ENCODE results near the gene LRP1. TPM values are rescaled to one million over a fixed set of nuclear protein-coding genes. Genes with fewer than 3 reads are reported as not detected.

Gene LRP1
- total RNA-seq, 1 donor from 2014 or later: 24.7 TPM

- Mint-ChIP-seq H3K4me3 (ENCODE audit: unreplicated experiment) (peak overlapping the region; percentile 23), H3K27ac (ENCODE audit: unreplicated experiment) (no peak overlapping the region), H3K27me3 (ENCODE audit: unreplicated experiment) (peaks cover 31% of the 10 kb centered on the region), H3K4me1 (ENCODE audit: unreplicated experiment) (peaks cover 3% of the 10 kb centered on the region), H3K9me3 (ENCODE audit: unreplicated experiment) (no peaks in the 10 kb centered on the region), H3K36me3 (ENCODE audit: low read depth, unreplicated experiment) (peaks cover 27% of the 10 kb centered on the region)
- TF ChIP-seq CTCF (IDR thresholded peaks at IDR 0.05; ENCODE audit: unreplicated experiment): no peak
- DNase-seq (ENCODE audit: low spot score): no peak
These were observed 63.1 kb downstream of the LRP1 start for GRCh38 chr12:57191410-57191809.

GRCh38 chr12:57192920-57193319, 64.6 kb downstream of the LRP1 start:
- no peaks in the 10 kb centered on the region for H3K9me3 Mint-ChIP-seq (ENCODE audit: unreplicated experiment)
- no peak overlapping the region for H3K27ac Mint-ChIP-seq (ENCODE audit: unreplicated experiment)
- peaks cover 27% of the 10 kb centered on the region for H3K27me3 Mint-ChIP-seq (ENCODE audit: unreplicated experiment)
- no peak for DNase-seq (ENCODE audit: low spot score)
- H3K4me3 Mint-ChIP-seq (ENCODE audit: unreplicated experiment): no peak overlapping the region
- no peak for TF ChIP-seq CTCF (IDR thresholded peaks at IDR 0.05; ENCODE audit: unreplicated experiment)
- peaks cover 3% of the 10 kb centered on the region for H3K4me1 Mint-ChIP-seq (ENCODE audit: unreplicated experiment)
- peaks cover 29% of the 10 kb centered on the region for H3K36me3 Mint-ChIP-seq (ENCODE audit: low read depth, unreplicated experiment)

GRCh38 chr12:57193706-57194245, 65.5 kb downstream of the LRP1 start:
- no peak for DNase-seq (ENCODE audit: low spot score)
- Mint-ChIP-seq H3K4me3 (ENCODE audit: unreplicated experiment) (no peak overlapping the region), H3K27ac (ENCODE audit: unreplicated experiment) (no peak overlapping the region), H3K9me3 (ENCODE audit: unreplicated experiment) (no peaks in the 10 kb centered on the region), H3K4me1 (ENCODE audit: unreplicated experiment) (peaks cover 3% of the 10 kb centered on the region), H3K27me3 (ENCODE audit: unreplicated experiment) (peaks cover 25% of the 10 kb centered on the region), H3K36me3 (ENCODE audit: low read depth, unreplicated experiment) (peaks cover 34% of the 10 kb centered on the region)
- TF ChIP-seq CTCF (IDR thresholded peaks at IDR 0.05; ENCODE audit: unreplicated experiment): no peak

- H3K4me1 Mint-ChIP-seq (ENCODE audit: unreplicated experiment): peaks cover 3% of the 10 kb centered on the region
- peaks cover 34% of the 10 kb centered on the region for H3K36me3 Mint-ChIP-seq (ENCODE audit: low read depth, unreplicated experiment)
- no peak overlapping the region for H3K27ac Mint-ChIP-seq (ENCODE audit: unreplicated experiment)
- H3K27me3 Mint-ChIP-seq (ENCODE audit: unreplicated experiment): peaks cover 25% of the 10 kb centered on the region
- H3K4me3 Mint-ChIP-seq (ENCODE audit: unreplicated experiment): no peak overlapping the region
- no peak for DNase-seq (ENCODE audit: low spot score)
- no peaks in the 10 kb centered on the region for H3K9me3 Mint-ChIP-seq (ENCODE audit: unreplicated experiment)
- TF ChIP-seq CTCF (IDR thresholded peaks at IDR 0.05; ENCODE audit: unreplicated experiment): no peak
These were observed 66.0 kb downstream of the LRP1 start for GRCh38 chr12:57194253-57194652.

- DNase-seq (ENCODE audit: low spot score): no peak
- no peak for TF ChIP-seq CTCF (IDR thresholded peaks at IDR 0.05; ENCODE audit: unreplicated experiment)
- Mint-ChIP-seq H3K27me3 (ENCODE audit: unreplicated experiment) (peaks cover 22% of the 10 kb centered on the region), H3K4me1 (ENCODE audit: unreplicated experiment) (peaks cover 3% of the 10 kb centered on the region), H3K27ac (ENCODE audit: unreplicated experiment) (no peak overlapping the region), H3K4me3 (ENCODE audit: unreplicated experiment) (no peak overlapping the region), H3K36me3 (ENCODE audit: low read depth, unreplicated experiment) (peaks cover 32% of the 10 kb centered on the region), H3K9me3 (ENCODE audit: unreplicated experiment) (no peaks in the 10 kb centered on the region)
These were observed 66.9 kb downstream of the LRP1 start for GRCh38 chr12:57195186-57195585.
